CD4-positive, CD25-positive, alpha-beta regulatory T cell (primary cell): Measurements from ENCODE around the gene CD226. TPM values are rescaled to one million over a fixed set of nuclear protein-coding genes. Genes with fewer than 3 reads are reported as not detected.
"Not testable (repeated sequence)": the region's sequence is repeated elsewhere in the genome, so short reads cannot be mapped to it uniquely, and the experiment has no call there.

ENCODE experiments used
- ATAC-seq, 2 donors: fragments of 150-1000 bp; cut with Tn5 transposase; one replicate each; pipeline ENCODE4 v1.10.0; 2021; ENCODE audit warnings: low read depth in 2 of 2, moderate number of reproducible peaks in 2 of 2, moderate library complexity in 1 of 2
- DNase-seq, 3 donors: peaks; one replicate each; pipeline versions ENCODE4 v3.0.0 to v3.0.0-alpha.2; 2012 to 2022; ENCODE audit warnings: mixed read lengths in 1 of 3
- H3K27ac ChIP-seq: one replicate; pipeline ENCODE4 v1.7.0; 2013; ENCODE audit warnings: mild to moderate bottlenecking, low read length; ENCODE audit not compliant: insufficient read depth, poor library complexity, severe bottlenecking
- H3K27me3 ChIP-seq: one replicate; pipeline ENCODE4 v1.7.0; 2013; ENCODE audit warnings: low read length; ENCODE audit not compliant: control insufficient read depth, insufficient read depth
- H3K36me3 ChIP-seq: one replicate; pipeline ENCODE4 v1.7.0; 2013; ENCODE audit warnings: mild to moderate bottlenecking, low read length, moderate library complexity; ENCODE audit not compliant: control insufficient read depth, insufficient read depth
- H3K4me1 ChIP-seq: 2 replicates; pipeline ENCODE4 v1.7.0; 2013; ENCODE audit warnings: mild to moderate bottlenecking, low read length; ENCODE audit not compliant: insufficient read depth, control insufficient read depth, poor library complexity, severe bottlenecking
- H3K4me3 ChIP-seq: one replicate; pipeline ENCODE4 v1.7.0; 2013; ENCODE audit warnings: low read depth, mild to moderate bottlenecking, low read length, moderate library complexity
- H3K9me3 ChIP-seq, 2 experiments: 1 replicate in 1 of 2; 2 replicates in 1 of 2; pipeline ENCODE4 v1.7.0; 2013; ENCODE audit warnings: low read length in 2 of 2, mild to moderate bottlenecking in 1 of 2, moderate library complexity in 1 of 2; ENCODE audit not compliant: control insufficient read depth in 2 of 2
- H3K27ac Mint-ChIP-seq, 3 donors: one replicate each; pipeline ENCODE4 v1.8.0; 2020 to 2022; ENCODE audit warnings: mild to moderate bottlenecking in 3 of 3, mixed read lengths in 3 of 3, moderate library complexity in 2 of 3
- H3K27me3 Mint-ChIP-seq: one replicate; pipeline ENCODE4 v1.8.0; 2022; ENCODE audit warnings: mild to moderate bottlenecking, mixed read lengths
- H3K36me3 Mint-ChIP-seq: one replicate; pipeline ENCODE4 v1.8.0; 2020; ENCODE audit warnings: mixed read lengths
- H3K4me1 Mint-ChIP-seq, 4 donors: one replicate each; pipeline ENCODE4 v1.8.0; 2020 to 2022; ENCODE audit warnings: mixed read lengths in 4 of 4, mild to moderate bottlenecking in 1 of 4
- H3K4me3 Mint-ChIP-seq, 4 donors: one replicate each; pipeline ENCODE4 v1.8.0; 2020 to 2022; ENCODE audit warnings: mild to moderate bottlenecking in 4 of 4, mixed read lengths in 4 of 4, moderate library complexity in 3 of 4
- H3K9me3 Mint-ChIP-seq, 7 donors: one replicate each; pipeline ENCODE4 v1.8.0; 2020 to 2022; ENCODE audit warnings: mixed read lengths in 7 of 7, mild to moderate bottlenecking in 3 of 7, moderate library complexity in 2 of 7
- polyA plus RNA-seq, 4 donors: library from polyadenylated mRNA; unstranded; fragments of 300-500 nt; fragmentation: Illumina TruSeq; gene quantifications; one replicate each; pipeline ENCODE4 v1.2.3, GENCODE V29; 2021
- total RNA-seq: library from RNA; stranded (reverse); gene quantifications from one replicate; pipeline ENCODE4 v1.2.3, GENCODE V29; 2022

The CD226 gene
- total and polyA plus RNA-seq, 5 donors from 2014 or later: 14.8 to 65.1 (median 15.6) TPM

DNA sequence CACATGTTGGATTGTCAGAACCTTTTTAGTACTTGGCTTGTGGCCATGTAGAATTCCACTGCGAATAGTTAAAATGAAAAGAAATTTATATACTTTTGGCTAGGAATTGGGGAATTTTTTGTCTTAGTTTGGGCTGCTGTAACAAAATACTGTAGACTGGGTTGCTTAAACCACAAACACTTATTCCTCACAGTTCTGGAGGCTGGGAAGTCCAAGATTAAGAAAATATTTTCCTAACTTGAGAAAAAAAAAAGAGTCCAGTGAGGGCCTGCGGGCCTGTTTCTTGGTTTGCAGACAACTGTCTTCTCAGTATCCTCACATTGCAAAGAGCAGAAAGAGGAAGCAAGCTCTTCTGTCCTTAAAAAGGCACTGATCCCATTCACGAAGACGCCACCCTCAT is 81.9 kb downstream of the CD226 start:
- Histone ChIP-seq H3K27ac (no peak overlapping the region), H3K4me3 (no peak overlapping the region), H3K4me1 (no peaks in the 10 kb centered on the region), H3K27me3 (no peaks in the 10 kb centered on the region), H3K9me3 (no peaks in the 10 kb centered on the region), H3K36me3 (peaks cover 13% of the 10 kb centered on the region)
- Mint-ChIP-seq H3K4me1 (peaks cover 0 to 4% (median 0%) of the 10 kb centered on the region in 4 donors), H3K27me3 (no peaks in the 10 kb centered on the region), H3K36me3 (peaks cover 11% of the 10 kb centered on the region), H3K4me3 (no peak overlapping the region), H3K27ac (no peak overlapping the region), H3K9me3 (peaks cover 0 to 4% (median 0%) of the 10 kb centered on the region in 7 donors)
- DNase-seq (no peak), ATAC-seq (no peak)

- H3K27me3 Mint-ChIP-seq: not testable (repeated sequence)
These were observed 82.9 kb downstream of the CD226 start for GRCh38 chr18:69864802-69865201.

GRCh38 chr18:69858897-69859296 is 88.8 kb downstream of the CD226 start:
- Mint-ChIP-seq H3K4me1 (peaks cover 0 to 7% (median 0%) of the 10 kb centered on the region in 4 donors), H3K9me3 (no peaks in the 10 kb centered on the region), H3K27ac (no peak overlapping the region), H3K27me3 (no peaks in the 10 kb centered on the region), H3K36me3 (peaks cover 10% of the 10 kb centered on the region), H3K4me3 (no peak overlapping the region)
- ATAC-seq: no peak
- no peaks in the 10 kb centered on the region for H3K9me3 ChIP-seq
- H3K4me1 ChIP-seq: no peaks in the 10 kb centered on the region
- no peak for DNase-seq
- peaks cover 4% of the 10 kb centered on the region for H3K36me3 ChIP-seq
- no peak overlapping the region for H3K4me3 ChIP-seq
- no peaks in the 10 kb centered on the region for H3K27me3 ChIP-seq
- no peak overlapping the region for H3K27ac ChIP-seq

More at GRCh38 chr18:69864802-69865201, 82.9 kb downstream of the CD226 start:
- H3K4me1 ChIP-seq, H3K27ac ChIP-seq, H3K9me3 ChIP-seq, H3K4me1 Mint-ChIP-seq, H3K27ac Mint-ChIP-seq, DNase-seq, H3K27me3 ChIP-seq, H3K4me3 Mint-ChIP-seq, H3K9me3 Mint-ChIP-seq, ATAC-seq, H3K4me3 ChIP-seq: not testable (repeated sequence)
- peaks cover 15% of the 10 kb centered on the region for H3K36me3 Mint-ChIP-seq
- peaks cover 13% of the 10 kb centered on the region for H3K36me3 ChIP-seq

GRCh38 chr18:69854455-69854854 is 93.2 kb downstream of the CD226 start:
- no peak overlapping the region for H3K27ac ChIP-seq
- H3K4me1 Mint-ChIP-seq: peaks cover 0 to 7% (median 0%) of the 10 kb centered on the region in 4 donors
- H3K9me3 ChIP-seq: no peaks in the 10 kb centered on the region
- ATAC-seq (no peak), DNase-seq (no peak)
- no peaks in the 10 kb centered on the region for H3K4me1 ChIP-seq
- H3K27me3 ChIP-seq: no peaks in the 10 kb centered on the region
- H3K36me3 Mint-ChIP-seq: peaks cover 12% of the 10 kb centered on the region
- no peak overlapping the region for H3K4me3 Mint-ChIP-seq
- H3K9me3 Mint-ChIP-seq: no peaks in the 10 kb centered on the region
- no peak overlapping the region for H3K27ac Mint-ChIP-seq
- H3K27me3 Mint-ChIP-seq: no peaks in the 10 kb centered on the region
- no peak overlapping the region for H3K4me3 ChIP-seq
- no peaks in the 10 kb centered on the region for H3K36me3 ChIP-seq

- ATAC-seq (no peak), DNase-seq (no peak)
- Histone ChIP-seq H3K9me3 (no peaks in the 10 kb centered on the region), H3K4me1 (no peaks in the 10 kb centered on the region), H3K27me3 (no peaks in the 10 kb centered on the region), H3K36me3 (no peaks in the 10 kb centered on the region), H3K4me3 (no peak overlapping the region), H3K27ac (no peak overlapping the region)
- H3K4me3 Mint-ChIP-seq: no peak overlapping the region
- no peak overlapping the region for H3K27ac Mint-ChIP-seq
- H3K9me3 Mint-ChIP-seq: no peaks in the 10 kb centered on the region
- H3K36me3 Mint-ChIP-seq: peaks cover 9% of the 10 kb centered on the region
- peaks cover 0 to 7% (median 0%) of the 10 kb centered on the region in 4 donors for H3K4me1 Mint-ChIP-seq
- no peaks in the 10 kb centered on the region for H3K27me3 Mint-ChIP-seq
These were observed 94.6 kb downstream of the CD226 start for GRCh38 chr18:69853051-69853450.

DNA sequence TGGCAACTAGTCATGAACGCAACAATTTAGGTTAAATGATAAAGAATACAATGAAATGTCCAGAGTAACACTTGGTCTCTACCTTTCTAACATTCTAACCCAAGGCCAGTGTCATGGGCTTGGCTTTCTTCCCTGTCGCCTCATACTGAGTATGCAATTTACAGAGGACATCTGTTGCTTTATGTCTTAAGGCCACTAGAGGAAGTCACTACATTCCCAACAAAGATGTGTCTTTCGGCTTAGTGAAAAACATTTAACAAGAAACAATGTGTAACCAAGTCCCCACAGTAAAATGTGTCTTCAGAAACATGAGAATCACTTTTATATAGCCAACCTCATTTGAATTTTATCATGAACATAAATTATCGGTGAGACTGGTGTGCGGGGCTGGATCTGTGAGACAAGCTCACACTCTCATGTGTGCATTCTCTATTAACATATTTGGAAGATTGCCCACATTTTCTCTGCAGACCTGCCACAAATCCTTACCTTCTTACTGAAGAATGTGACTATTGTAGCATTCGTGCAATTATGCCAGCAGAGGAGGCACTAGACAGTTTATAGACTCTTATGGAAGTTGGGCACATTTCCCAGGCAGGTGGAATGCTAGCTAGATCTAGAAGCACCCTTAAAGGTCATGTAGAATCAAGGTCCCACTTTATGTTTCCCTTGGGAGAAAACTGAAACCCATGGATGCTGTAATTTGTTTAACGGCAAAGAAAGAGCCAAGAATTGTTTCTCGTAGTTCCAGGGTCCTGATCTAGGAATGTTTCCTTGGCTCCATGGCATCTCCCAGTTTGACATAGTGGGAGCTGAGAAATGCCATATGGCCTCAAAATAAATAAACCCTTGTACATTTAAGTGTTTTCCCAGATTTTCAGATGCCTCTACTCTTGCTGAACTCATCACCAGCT is 101.8 kb downstream of the CD226 start:
- H3K27ac ChIP-seq: no peak overlapping the region
- H3K4me1 ChIP-seq: no peaks in the 10 kb centered on the region
- no peak overlapping the region for H3K27ac Mint-ChIP-seq
- DNase-seq (peak in 1 of 3 donors; percentile 8), ATAC-seq (no peak)
- no peaks in the 10 kb centered on the region for H3K9me3 Mint-ChIP-seq
- no peaks in the 10 kb centered on the region for H3K27me3 ChIP-seq
- H3K4me1 Mint-ChIP-seq: no peaks in the 10 kb centered on the region
- no peaks in the 10 kb centered on the region for H3K27me3 Mint-ChIP-seq
- no peak overlapping the region for H3K4me3 Mint-ChIP-seq
- H3K9me3 ChIP-seq: no peaks in the 10 kb centered on the region
- H3K36me3 Mint-ChIP-seq: no peaks in the 10 kb centered on the region
- no peaks in the 10 kb centered on the region for H3K36me3 ChIP-seq
- H3K4me3 ChIP-seq: no peak overlapping the region

DNA sequence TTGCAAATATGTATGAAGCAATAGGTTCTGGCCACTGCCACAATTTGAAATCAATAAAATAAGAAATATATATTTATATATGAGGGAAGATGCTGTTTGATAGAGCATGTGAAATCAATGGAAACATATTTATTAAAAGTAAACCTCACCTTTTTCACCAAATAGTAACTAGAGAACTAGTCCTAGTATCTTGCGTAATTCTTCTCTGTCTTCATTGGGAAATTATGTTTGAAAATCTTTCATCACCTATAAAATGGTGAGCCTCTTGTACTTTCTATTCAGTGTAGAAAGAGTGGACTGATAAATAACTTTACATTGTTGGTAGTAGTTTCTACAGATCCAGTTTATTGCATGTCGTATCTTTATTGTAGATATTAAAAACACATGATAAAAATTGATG is 103.0 kb downstream of the CD226 start:
- H3K4me3 Mint-ChIP-seq: no peak overlapping the region
- no peaks in the 10 kb centered on the region for H3K36me3 ChIP-seq
- no peaks in the 10 kb centered on the region for H3K27me3 Mint-ChIP-seq
- H3K4me1 ChIP-seq: no peaks in the 10 kb centered on the region
- H3K4me1 Mint-ChIP-seq: no peaks in the 10 kb centered on the region
- H3K27ac Mint-ChIP-seq: no peak overlapping the region
- ATAC-seq (no peak), DNase-seq (no peak)
- H3K9me3 ChIP-seq: no peaks in the 10 kb centered on the region
- no peak overlapping the region for H3K4me3 ChIP-seq
- H3K27me3 ChIP-seq: no peaks in the 10 kb centered on the region
- H3K9me3 Mint-ChIP-seq: no peaks in the 10 kb centered on the region
- H3K27ac ChIP-seq: no peak overlapping the region
- no peaks in the 10 kb centered on the region for H3K36me3 Mint-ChIP-seq

DNA sequence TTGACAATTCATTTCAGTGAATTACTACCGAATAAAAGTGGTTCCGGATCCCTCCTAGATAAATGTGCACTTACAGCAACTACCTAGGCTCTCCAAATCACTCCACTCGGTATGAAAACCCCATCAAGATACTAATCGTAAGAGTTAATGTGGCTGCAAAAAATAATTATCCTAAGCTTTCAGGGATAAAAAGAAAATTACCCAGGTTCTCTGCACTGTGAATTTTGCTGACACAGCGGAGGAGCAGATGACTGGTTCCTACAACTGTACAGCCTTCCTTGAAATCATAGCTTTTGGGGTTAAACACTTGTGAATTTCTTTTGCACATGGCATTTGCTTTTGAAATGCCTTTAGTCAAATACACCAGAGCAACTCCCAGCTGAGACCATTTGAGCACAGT is 104.7 kb downstream of the CD226 start:
- no peak for DNase-seq

More for the DNA sequence above, 104.7 kb downstream of the CD226 start:
- H3K9me3 ChIP-seq: no peaks in the 10 kb centered on the region
- Mint-ChIP-seq H3K27me3 (no peaks in the 10 kb centered on the region), H3K4me1 (no peaks in the 10 kb centered on the region), H3K9me3 (no peaks in the 10 kb centered on the region), H3K27ac (no peak overlapping the region), H3K36me3 (no peaks in the 10 kb centered on the region), H3K4me3 (no peak overlapping the region)
- no peak for ATAC-seq
- H3K27ac ChIP-seq: no peak overlapping the region
- no peaks in the 10 kb centered on the region for H3K36me3 ChIP-seq
- no peak overlapping the region for H3K4me3 ChIP-seq
- no peaks in the 10 kb centered on the region for H3K27me3 ChIP-seq
- no peaks in the 10 kb centered on the region for H3K4me1 ChIP-seq
